Pulmonary artery endothelial cell (primary cell): Measurements from ENCODE around the gene LHX3. TPM values are rescaled to one million over a fixed set of nuclear protein-coding genes. Genes with fewer than 3 reads are reported as not detected.

ENCODE experiments used
- DNase-seq: peaks from one replicate; pipeline ENCODE4 v3.0.0-alpha.2; 2011; ENCODE audit warnings: low read depth, low spot score
- total RNA-seq: library from RNA; depleted of rRNA; stranded (reverse); fragments of >200 nt; gene quantifications from 2 replicates; pipeline ENCODE4 v1.2.3, GENCODE V29; 2014

Gene LHX3
- total RNA-seq = not detected in 2 replicates

- no peak for DNase-seq
Observed at GRCh38 chr9:136204838-136205706, at the start of gene LHX3. TSS of gene LHX3 (minus strand) at chr9:136205128. CDS start at chr9:136205012, 116 bp downstream.

- DNase-seq = no peak
Observed at GRCh38 chr9:136253246-136254130, 48.6 kb upstream of the LHX3 start.

- DNase-seq = no peak
Observed at GRCh38 chr9:136252846-136253245, 47.9 kb upstream of the LHX3 start.

- no peak for DNase-seq
Observed at GRCh38 chr9:136252281-136252680, 47.4 kb upstream of the LHX3 start.

GRCh38 chr9:136251264-136252115 lies 46.6 kb upstream of the LHX3 start:
- no peak for DNase-seq

GRCh38 chr9:136250676-136251075 lies 45.7 kb upstream of the LHX3 start:
- no peak for DNase-seq

GRCh38 chr9:136249877-136250559 lies 45.1 kb upstream of the LHX3 start:
- no peak for DNase-seq

GRCh38 chr9:136248951-136249876 lies 44.3 kb upstream of the LHX3 start:
- no peak for DNase-seq

- DNase-seq = no peak
Observed at GRCh38 chr9:136247947-136248637, 43.2 kb upstream of the LHX3 start.

- DNase-seq = no peak
Observed at GRCh38 chr9:136247551-136247916, 42.6 kb upstream of the LHX3 start.

- no peak for DNase-seq
Observed at GRCh38 chr9:136246849-136247550, 42.1 kb upstream of the LHX3 start.

GRCh38 chr9:136245219-136246150 lies 40.6 kb upstream of the LHX3 start, which contains the start of gene QSOX2:
TSS of gene QSOX2 (minus strand) at chr9:136245812. CDS start at chr9:136245803, 9 bp downstream.
- peak; percentile 24 for DNase-seq

- no peak for DNase-seq
Observed at GRCh38 chr9:136244969-136245218, 40.0 kb upstream of the LHX3 start.

- DNase-seq = no peak
Observed at GRCh38 chr9:136244122-136244968, 39.4 kb upstream of the LHX3 start.

- DNase-seq = no peak
Observed at GRCh38 chr9:136243631-136244030, 38.7 kb upstream of the LHX3 start.

- DNase-seq = no peak
Observed at GRCh38 chr9:136242918-136243525, 38.1 kb upstream of the LHX3 start.
